A549 (cell line): ENCODE measurements around the gene PRELP.

Source experiments
- JUN ChIP-seq, 2 experiments: fragments of >200 bp; sonication (Bioruptor Twin); formaldehyde crosslinking; IDR thresholded peaks; 2 replicates in 1 of 2; 3 replicates in 1 of 2; pipeline ENCODE4 v1.6.1; 2016 to 2017
- TF ChIP-seq, protein P1 (sequence below): fragments of >200 bp; sonication (Bioruptor Twin); formaldehyde crosslinking; IDR thresholded peaks from 3 replicates; pipeline ENCODE4 v1.5.1; 2016

DNA sequence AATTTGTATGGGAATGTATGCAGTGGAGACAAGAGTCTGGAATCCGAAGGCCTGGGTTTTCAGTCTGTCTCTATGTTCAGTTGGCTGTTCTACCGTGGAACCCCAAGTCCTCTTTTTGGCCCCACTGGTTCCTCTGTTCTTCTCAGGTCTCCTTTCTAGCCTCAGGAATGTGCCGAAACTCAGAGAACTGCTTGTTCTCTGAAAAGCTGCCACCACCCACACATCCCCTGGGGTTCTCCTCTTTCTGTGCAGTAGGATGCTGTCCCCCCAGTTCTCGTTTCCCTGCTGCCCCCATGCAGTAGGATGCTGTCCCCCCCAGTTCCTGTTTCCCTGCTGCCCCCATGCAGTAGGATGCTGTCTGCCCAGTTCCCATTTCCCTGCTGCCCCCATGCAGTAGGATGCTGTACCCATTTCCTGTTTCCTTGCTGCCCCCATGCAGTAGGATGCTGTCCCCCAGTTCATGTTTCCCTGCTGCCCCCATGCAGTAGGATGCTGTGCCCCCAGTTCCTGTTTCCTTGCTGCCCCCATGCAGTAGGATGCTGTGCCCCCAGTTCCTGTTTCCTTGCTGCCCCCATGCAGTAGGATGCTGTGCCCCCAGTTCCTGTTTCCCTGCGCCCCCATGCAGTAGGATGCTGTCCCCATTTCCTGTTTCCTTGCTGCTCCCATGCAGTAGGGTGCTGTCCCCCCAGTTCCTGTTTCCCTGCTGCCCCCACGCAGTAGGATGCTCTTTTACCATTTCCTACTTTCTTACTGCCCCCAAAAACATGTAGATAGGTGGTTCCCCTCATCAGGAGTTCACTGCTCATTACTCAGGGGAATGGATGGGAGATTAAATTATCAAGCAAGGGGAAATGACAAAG is 53.6 kb downstream of the PRELP start:
- TF ChIP-seq, protein P1, sequence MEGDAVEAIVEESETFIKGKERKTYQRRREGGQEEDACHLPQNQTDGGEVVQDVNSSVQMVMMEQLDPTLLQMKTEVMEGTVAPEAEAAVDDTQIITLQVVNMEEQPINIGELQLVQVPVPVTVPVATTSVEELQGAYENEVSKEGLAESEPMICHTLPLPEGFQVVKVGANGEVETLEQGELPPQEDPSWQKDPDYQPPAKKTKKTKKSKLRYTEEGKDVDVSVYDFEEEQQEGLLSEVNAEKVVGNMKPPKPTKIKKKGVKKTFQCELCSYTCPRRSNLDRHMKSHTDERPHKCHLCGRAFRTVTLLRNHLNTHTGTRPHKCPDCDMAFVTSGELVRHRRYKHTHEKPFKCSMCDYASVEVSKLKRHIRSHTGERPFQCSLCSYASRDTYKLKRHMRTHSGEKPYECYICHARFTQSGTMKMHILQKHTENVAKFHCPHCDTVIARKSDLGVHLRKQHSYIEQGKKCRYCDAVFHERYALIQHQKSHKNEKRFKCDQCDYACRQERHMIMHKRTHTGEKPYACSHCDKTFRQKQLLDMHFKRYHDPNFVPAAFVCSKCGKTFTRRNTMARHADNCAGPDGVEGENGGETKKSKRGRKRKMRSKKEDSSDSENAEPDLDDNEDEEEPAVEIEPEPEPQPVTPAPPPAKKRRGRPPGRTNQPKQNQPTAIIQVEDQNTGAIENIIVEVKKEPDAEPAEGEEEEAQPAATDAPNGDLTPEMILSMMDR = no peak
- TF ChIP-seq JUN (IDR thresholded peaks at IDR 0.05) = no peak
